ENCODE data around the gene MRPL11.
A peak's percentile ranks its signal among the peaks of the same experiment; 100 is the strongest.

MRPL11 gene

GRCh38 chr11:66438504-66439466, at the start of gene MRPL11:
MRPL11 (minus strand) TSS chr11:66438848; CDS start chr11:66438754, 94 bp downstream.
- DNase-seq: peak; percentile 92

- no peak for DNase-seq
These were observed 46.2 kb upstream of the MRPL11 start for GRCh38 chr11:66484806-66485380.

GRCh38 chr11:66480117-66480938, 41.7 kb upstream of the MRPL11 start, which contains the start of gene DPP3:
DPP3 (plus strand) TSS chr11:66480434; CDS start chr11:66482201, 1,767 bp downstream.
- peak; percentile 97 for DNase-seq

GRCh38 chr11:66479394-66480116, 40.9 kb upstream of the MRPL11 start:
- DNase-seq: no peak

GRCh38 chr11:66478729-66479393, 40.2 kb upstream of the MRPL11 start:
- DNase-seq: peak; percentile 67

GRCh38 chr11:66477263-66478201, 38.9 kb upstream of the MRPL11 start:
- DNase-seq: no peak

GRCh38 chr11:66476841-66477251, 38.2 kb upstream of the MRPL11 start:
- DNase-seq: no peak

- no peak for DNase-seq
These were observed 37.7 kb upstream of the MRPL11 start for GRCh38 chr11:66476173-66476840.

- no peak for DNase-seq
These were observed 36.9 kb upstream of the MRPL11 start for GRCh38 chr11:66475349-66476172.

GRCh38 chr11:66473608-66474515, 35.2 kb upstream of the MRPL11 start:
- no peak for DNase-seq

GRCh38 chr11:66473167-66473566, 34.5 kb upstream of the MRPL11 start:
- no peak for DNase-seq

- DNase-seq: no peak
These were observed 33.4 kb upstream of the MRPL11 start for GRCh38 chr11:66472054-66472453.

- DNase-seq: no peak
These were observed 32.5 kb upstream of the MRPL11 start for GRCh38 chr11:66471142-66471541.

GRCh38 chr11:66470015-66470414, 31.4 kb upstream of the MRPL11 start:
- no peak for DNase-seq

GRCh38 chr11:66469441-66469840, 30.8 kb upstream of the MRPL11 start:
- DNase-seq: no peak

- DNase-seq: no peak
These were observed 30.0 kb upstream of the MRPL11 start for GRCh38 chr11:66468691-66469090.

- DNase-seq: no peak
These were observed 29.1 kb upstream of the MRPL11 start for GRCh38 chr11:66467756-66468155.

GRCh38 chr11:66467034-66467659, 28.5 kb upstream of the MRPL11 start:
- no peak for DNase-seq
